ENCODE measurements around the gene USP19.

The USP19 gene

DNA sequence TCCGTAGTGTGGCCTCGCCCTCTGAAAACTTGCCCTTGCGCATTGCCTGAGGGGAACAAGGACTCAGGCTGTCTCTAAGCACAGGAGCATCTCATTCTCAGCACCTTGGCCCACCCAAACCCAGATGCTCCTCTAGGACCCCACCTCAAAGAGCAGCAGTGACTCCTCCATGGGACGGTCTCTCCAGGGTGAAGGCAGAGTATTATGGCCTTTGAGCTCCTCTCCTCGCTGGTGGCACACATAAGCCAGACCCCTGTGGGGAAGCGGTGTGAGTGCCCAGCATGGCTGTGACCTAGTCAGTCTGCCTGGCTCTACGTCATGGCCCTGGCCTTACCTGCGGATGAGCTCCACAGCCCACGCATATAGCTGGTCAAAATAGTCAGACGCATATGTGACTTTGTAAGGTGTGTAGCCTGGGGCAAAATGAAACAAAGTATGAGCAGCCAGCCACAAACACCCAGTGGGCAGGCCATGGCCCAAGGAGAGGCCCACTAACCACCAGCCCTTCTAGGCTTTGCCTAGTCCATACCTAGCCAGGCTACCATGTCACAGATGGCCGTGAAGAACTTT lies 20.5 kb downstream of the USP19 start:
- DNase-seq (ENCODE audit: low read depth, low spot score) = no peak

DNA sequence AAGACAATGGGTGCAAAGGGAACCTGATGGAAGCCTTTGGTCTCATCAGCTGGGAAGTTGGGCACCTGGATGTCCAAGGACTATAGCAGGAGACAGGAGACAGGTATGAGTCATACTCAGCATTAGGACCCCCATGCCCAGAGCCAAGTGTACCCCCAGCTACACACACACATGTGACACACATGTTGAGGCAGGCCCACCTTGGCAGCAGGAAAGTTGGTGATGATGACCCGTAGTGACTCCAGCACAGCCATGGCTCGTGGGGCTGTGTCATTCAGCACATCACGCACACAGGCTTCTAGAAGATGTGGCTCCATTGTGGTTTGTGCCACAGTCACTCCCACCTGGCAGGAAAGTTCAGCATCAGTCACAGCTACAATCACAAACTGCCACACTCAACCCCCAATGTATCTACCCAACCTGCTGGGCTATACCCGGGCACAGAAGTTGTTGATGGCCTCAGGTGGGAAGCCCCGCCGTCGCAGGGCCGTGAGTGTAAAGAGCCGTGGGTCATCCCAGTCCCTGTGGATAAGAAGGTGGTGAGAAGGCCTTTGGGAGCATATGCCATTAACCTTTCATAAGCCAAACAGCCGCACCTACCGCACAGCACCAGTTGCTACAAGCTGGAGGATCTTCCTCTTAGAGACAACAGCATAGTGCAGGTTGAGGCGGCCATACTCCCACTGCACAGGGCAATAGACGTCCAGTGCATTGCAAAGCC lies 21.6 kb downstream of the USP19 start:
- DNase-seq (ENCODE audit: low read depth, low spot score) = no peak

DNA sequence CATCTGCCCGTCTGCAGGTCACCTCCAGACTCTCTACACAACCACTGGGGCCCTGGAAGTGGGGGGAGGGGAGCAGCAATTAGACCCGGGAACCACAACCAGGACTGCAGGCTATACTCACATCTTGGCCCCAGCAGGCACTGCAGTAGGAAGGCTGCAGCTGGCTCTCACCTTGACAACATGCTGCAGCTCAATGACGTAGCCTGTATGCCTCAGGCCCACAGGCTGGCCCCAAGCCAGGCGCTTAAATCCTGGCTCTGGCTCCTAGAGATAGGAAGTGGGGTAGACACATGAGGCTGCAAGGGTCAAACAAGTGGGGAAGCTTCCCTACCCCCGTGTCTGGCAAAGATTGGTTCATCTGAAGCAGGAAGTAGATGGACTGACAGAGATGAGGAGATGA lies 22.2 kb downstream of the USP19 start:
- peak; percentile 32 for DNase-seq (ENCODE audit: low read depth, low spot score)

DNA sequence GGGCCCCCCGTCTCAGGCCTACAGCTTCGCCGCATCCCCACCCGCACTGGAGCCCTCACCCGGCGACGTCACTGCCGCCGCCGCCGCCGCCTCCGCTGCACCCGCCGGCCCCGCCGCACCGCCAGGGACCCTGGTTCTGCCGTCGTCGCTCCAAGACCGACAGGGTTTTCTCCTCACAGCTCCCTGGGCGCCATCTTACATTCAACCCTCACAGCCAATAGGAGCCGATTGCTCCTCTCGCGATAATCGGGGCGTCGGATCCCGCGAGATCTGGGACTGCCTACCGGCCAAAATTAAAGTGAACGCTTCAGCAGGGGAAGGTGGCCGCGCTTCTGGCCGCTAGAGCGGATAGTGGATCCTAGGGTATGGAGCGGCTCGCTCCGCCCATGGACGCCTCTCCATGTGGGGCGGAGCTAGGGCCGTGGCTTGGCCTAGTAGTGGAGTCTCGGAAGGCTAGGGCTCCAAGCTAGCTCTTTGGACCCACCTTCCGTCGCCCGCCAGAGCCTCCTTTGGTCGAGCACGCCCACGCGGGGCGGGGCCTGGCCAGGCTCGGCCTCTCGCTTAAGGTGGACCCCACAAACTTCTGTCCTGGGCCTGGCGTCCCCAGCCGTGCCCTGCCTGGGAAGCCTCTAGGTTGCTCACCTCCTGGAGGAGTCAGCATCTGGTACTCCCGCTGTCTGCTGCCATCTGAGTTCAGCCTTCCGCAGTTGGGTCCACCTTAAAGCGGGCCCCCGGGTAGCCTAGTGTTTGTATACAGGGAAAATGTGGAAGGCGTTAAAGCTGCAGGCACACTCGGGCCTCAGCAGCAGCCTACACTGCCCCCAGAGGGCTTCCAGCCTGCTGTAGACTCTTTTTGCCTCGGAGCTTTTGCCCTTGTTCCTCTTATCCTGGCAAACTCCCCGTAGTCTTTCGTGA lies 26.5 kb downstream of the USP19 start, which contains the start of gene QRICH1:
QRICH1 (minus strand) TSS at position 219 of the 915 bp plus-strand sequence. CDS start 17,054 bp downstream, outside the sequence.
- DNase-seq (ENCODE audit: low read depth, low spot score) = peak; percentile 99

DNA sequence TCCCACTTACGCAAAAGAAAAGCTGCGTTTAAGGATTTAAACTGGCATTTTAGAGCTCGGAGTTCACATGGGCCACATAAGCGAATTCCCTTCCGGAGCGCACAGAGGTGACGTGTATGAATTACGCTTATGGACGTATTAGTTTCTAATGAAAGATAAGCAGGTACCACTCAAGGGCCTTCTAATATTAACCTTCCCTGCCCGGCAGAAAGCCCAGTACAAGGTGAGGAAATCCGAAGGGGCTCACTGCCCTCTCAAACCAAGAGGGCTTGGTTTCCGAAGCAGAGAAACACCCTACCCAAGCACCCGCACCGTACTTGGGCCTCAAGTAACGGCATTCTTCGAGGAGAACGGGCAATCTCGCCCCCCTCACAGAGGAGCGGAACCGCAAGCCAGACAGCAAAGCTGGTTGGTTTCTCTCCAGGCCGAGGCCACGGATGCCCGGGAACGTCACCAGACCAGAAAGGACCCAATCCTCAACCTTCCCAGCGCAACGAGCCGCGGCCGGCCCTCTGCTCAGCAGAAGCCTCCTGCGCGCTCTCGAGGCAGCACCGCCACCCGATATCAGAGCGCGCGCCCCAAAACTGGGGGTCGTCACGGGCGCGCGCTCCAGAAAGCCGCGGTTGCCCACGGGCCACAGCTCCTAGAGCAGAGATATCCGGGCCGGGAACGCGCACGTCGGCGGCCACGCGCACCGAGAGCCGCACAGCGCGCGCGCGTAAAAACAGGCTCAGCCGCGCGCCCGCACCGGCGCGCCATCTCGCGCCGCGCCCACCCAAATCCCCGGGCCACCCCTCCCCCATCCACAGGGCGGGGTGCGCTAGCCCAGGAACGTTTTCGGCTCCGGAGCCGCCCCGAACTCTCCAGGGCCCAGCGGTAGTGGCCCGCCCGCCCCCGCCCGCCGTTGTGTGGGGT lies 27.4 kb downstream of the USP19 start:
- peak; percentile 90 for DNase-seq (ENCODE audit: low read depth, low spot score)

DNA sequence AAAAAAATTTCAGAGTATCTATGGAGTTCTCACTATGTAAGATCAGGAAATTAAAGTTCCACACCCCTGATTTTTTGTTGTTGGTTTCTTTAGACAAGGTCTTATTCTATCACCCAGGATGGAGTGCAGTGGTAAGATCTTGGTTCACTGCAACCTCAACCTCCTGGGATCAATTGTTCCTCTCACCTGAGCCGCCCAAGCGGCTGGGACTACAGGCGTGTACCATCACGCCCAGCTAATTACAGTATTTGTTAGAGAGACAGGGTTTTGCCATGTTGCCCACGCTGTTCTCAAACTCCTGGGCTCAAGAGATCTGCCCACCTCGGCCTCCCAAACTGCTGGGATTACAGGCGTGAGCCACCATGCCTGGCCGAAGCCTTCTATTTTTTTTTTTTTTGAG lies 39.2 kb downstream of the USP19 start:
- DNase-seq (ENCODE audit: low read depth, low spot score) = no peak

DNA sequence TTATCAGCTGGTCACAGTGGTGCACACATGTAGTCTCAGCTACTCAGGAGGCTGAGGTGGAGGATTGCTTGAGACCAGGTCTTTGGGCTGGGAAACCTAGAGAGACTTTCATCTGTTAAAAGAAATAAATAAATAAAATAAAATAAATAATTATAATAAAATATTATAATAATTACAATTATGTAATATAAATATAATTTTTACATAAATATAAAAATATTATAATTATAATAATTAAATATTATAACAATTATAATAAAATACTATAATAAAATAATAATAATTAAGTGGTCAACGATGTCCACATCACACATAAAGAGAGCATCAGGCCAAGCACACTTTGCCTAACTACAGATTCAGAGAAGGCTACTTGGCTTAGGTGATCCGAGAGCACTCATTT lies 41.4 kb downstream of the USP19 start:
- no peak for DNase-seq (ENCODE audit: low read depth, low spot score)

DNA sequence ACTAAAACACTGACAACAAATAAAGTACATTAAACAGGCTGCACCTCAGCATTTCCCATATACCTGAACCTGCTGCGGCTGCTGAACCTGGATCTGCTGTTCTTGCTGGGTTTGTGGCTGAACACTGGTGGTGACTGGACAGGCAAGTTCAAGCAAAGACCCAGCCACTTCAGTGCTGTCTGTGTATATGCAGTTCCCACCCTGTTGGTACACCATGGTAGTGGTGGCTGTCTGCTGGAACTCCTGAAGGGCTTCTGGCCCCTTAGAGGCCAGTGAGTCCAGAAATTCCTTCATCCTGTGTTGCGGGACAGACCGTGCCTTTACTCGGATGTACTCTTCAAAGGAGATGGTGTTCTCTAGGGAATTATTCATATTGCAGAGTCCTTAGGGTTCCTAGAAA lies 44.0 kb downstream of the USP19 start:
- DNase-seq (ENCODE audit: low read depth, low spot score) = no peak

DNA sequence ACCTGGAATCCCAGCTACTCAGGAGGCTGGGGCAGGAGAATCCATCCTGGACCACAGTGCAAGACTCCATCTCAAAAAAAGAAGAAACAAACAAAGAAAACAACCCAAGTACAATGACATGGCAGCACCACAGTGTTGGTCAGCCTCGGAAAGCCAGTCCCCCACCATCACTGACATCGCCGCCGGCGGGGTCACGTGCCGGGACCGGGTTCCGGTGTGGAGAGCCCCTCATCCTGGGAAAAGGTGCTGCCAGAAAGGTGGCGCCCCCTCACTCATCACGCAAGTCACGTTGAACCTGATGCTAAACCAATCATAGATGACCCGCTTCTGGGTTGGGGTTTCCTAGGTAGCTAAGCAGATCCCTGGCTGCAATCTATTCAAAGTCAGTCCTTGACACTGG lies 44.5 kb downstream of the USP19 start:
- DNase-seq (ENCODE audit: low read depth, low spot score) = no peak

All from astrocyte of the hippocampus (primary cell).